NOMO-1 treated with DMSO at 0.1 percent for 48 hours (cell line): ENCODE results near the gene RXFP1.

Experiments
- DNase-seq: peaks from one replicate; lab custom pipeline; 2025; ENCODE audit not compliant: unreplicated experiment; lab: John Stamatoyannopoulos, UW

The RXFP1 gene

GRCh38 chr4:158521484-158522088, at the start of gene RXFP1:
TSS of gene RXFP1 (plus strand) at chr4:158521882. CDS start at chr4:158521977, 95 bp downstream.
- DNase-seq, result peak; percentile 39

DNA sequence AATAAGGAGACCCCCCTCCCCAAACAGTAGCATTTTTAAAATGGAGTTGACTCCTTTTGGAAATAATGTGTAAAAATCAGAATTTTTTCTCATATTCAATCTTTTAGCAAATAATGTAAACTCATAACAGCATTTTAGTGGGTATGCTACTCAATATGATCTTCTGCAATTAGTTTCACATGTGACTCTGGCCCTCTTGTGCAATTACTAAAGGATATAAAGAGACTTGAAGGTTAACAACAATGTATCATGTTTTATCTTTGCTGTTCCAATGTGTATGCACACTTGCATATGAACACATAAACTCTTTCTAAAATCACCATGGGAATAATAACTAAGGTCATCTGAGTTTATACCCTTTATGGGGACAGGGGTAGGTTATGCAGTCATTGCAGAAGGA, 39.9 kb upstream of the RXFP1 start:
- DNase-seq, result peak; percentile 58

DNA sequence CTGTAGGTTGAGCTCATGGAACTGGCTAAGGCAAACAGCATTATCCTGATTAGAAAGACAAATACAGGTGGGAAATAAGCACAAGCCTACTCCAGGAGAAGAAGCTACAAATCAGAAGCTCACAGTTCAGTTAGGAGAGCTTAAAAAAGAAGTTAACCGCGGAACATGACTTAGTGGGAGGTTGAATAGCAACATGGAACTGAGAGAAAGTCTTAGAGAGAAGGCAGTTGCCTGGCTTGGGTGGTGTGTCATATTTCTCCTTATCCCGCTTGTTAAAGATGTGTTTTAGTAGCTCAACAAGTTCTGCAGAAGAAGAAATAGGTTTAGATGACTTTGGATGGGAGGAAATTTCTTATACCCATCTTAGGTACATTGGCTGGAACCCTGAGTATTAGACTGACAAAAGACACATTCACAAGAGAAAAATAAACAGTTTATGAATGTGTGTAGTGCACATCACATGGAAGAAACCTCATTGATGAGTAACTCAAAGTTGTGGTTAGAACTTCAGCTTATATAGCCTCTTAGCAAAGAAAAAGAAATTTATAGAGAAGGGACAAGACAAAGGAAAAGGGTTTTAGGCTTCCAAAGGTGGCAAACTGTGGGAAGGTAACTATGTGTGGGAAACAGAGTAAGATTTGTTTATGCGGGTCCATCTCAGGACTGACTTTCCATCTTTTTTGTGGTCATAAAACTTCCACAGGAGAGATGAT, 37.4 kb upstream of the RXFP1 start:
- DNase-seq, result peak; percentile 61

GRCh38 chr4:158490629-158491028, 31.1 kb upstream of the RXFP1 start:
- DNase-seq, result no peak

DNA sequence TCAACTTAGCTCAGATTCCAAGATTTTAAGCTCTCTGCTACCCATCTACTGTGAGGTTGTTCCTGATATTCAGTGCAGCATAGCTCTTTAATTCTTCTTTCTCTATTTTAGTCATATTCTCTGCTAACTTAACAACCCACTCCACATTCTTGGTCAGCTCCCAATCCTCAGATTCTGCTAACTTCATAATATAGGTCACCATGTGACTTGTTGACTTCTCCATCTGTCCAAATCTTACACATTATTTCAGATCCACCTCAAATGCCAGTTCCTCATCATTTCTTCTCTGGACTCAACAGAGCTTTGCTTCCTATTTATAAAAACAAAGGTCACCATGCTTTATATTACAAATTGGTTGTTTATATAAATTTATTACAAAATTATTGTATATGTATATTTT, 29.3 kb upstream of the RXFP1 start:
- no peak for DNase-seq

DNA sequence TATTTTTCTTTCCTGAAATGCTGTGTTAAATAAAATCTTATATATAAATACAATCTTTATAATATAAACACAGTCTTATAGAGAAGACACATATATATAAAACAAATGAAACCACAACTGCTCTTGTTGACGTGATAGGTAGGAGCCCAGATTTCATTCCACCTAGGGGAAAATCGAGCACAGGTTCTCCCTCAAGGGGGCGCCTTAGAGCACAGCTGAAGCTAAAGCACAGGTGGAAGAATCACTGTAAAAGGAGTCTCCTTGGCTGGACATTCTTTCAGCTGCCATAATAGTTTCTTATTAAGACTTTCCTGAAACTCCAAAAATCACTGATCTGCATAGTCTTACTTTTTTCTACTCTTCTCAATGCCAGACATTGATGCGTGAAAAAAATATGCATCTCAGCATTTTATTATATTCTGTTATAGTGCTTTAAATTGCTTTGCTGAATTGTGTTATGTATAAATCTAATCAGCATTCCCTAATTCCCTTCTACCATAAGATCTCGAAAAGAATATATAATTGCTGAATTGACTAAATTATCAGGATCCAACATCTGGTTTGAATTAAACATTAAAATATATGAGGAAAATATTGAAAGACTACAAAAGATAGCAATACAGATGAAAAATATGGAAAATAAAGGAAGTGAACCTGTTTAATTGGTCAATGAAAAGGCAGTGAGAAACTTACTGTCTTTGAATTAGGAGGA, 25.5 kb upstream of the RXFP1 start:
- DNase-seq, result no peak

GRCh38 chr4:158500054-158500453, 21.6 kb upstream of the RXFP1 start:
- DNase-seq, result no peak

DNA sequence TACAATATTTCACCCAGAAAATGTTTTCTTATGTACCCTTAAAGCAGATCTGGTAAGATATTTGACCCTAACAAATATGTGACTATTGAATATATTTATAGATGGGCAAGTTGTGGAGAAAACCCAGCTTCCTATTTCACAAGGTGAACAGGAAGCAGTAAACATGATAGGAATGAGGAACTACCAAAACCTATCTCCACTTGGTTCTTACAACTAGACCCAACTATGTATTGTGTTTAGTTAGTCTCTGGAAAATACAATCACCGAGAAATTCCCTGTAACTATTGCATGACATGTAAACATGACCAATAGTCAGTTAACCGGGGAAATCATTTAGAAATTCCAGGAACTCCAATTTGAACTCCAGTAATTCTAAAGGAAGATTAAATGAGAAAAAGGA, 8.4 kb upstream of the RXFP1 start:
- DNase-seq, result peak; percentile 82

DNA sequence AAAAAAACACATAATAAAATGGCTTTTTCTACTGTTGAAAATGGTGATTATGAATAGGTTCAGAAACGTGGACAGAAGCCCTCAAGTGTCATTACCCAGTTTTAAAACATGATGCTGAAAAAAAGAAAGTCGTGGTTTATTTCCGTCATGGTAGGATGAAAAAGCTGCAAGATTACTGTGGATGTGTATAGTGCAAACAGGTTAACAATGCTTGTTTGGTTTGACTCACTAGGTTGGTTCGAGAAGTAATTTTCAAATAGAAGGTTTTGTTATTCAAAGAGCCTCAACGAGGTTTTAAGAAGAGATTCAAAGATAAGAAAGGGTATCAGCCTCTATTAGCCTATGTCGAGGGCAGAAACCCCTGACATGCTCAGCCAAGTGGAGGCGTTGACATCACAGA, 2.5 kb upstream of the RXFP1 start:
- DNase-seq, result no peak

GRCh38 chr4:158523990-158524535, 2.4 kb downstream of the RXFP1 start:
- no peak for DNase-seq

DNA sequence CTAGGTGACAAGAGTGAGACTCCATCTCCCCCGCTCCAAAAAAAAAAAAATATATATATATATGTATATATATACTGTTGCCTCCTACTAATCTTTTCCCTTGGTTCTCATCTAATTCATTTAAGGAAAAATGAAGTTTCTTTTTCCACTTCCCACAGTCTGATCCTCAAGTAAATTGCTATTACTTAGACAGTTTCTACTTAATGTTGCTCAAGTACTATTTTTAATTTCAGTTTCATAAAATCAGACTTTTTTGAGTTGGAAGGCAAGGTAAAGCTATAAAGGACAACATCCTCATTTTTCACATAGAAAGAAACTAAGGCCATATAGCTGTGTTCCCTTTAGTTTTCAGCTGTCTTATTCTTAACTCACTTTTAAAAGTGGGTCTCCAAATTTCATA, 5.8 kb downstream of the RXFP1 start:
- peak; percentile 49 for DNase-seq

- no peak for DNase-seq
These were observed 7.8 kb downstream of the RXFP1 start for GRCh38 chr4:158529505-158529904.

DNA sequence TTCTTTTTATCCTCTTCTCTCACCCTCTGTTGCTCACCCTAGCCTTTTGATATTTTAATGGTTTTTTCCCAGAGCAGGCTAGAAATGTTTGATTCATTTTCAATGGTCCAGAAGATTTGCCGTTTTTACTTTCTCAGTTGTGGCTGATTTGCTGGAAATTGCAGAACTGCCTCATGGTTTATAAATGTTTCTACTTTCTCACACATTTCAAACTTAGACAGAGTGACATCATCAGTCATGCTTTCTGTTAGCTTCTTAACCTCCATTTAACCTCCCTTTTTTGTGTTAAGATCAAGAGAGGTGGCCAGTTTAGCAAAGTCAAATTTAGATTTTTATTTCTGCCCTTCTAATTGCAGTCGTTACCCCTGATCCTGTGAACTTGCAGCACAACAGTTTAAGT, 8.7 kb downstream of the RXFP1 start:
- DNase-seq, result peak; percentile 16

- no peak for DNase-seq
These were observed 9.2 kb downstream of the RXFP1 start for GRCh38 chr4:158530898-158531297.

DNA sequence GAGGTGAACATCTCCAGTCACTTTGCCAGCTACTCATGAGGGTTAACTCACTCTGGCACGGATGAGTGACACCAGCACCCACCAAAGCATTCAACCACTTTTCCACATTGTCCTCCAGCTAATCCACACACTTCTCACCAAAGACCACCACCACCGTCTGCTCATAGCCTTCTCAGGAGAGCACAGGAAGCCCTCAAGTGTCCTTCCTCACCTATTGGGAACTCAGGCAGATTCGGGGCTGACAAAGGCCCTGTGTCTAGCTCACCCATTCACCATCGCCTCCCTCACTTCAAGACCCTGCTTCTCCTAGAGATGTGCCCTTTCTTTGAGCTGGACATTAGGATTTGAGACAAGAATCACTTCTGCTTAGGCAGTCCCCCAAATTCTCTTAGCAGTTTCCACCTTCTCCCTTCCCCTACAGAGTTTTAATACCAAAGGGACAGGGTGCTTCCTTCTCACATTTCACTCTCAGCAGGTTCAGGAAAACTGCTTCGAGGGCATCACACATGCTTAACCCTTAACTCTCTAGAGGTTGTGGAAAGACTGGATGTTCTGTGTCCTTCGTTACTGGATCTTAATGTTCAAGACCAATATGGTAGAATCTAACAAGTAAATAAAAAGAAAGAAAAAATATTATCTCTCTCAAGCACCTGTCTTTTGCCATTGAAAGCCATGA, 11.0 kb downstream of the RXFP1 start:
- no peak for DNase-seq

DNA sequence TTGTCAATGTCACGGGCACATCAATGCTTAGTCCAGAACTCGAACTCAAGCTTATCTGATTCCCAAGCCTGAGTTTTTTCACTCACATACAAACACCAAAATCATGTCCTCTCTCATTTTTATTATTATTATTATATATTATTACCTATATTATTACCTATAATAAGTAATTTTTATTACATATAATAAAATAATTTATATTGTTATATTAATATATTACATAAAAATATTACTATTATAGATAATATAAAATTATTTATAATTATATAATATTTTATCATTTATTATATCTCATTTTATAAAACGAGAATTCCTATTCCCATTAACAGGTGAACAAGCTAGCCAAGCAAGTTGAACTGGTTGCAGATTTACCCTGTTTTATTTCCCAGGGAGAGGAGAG, 13.0 kb downstream of the RXFP1 start:
- DNase-seq, result no peak

DNA sequence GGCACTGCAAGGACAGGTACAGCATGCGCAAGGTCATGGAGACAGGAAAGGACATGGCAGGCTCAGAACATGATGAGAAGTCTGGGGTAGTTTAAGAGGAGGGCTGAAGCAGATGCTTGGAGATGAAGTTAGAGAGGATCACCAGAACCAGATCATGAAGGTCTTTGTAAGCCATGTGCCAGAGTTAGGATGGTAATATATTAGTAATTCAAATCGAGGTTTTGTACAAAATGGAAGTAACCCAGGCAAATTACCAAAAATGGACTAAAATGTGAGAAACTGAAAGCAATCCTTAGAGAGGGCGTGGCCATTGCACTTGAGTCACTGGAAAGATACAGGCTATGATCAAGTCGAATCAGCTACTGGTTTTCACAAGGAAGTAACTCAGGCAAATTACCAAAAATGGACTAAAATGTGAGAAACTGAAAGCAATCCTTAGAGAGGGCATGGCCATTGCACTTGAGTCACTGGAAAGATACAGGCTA, 13.5 kb downstream of the RXFP1 start:
- DNase-seq, result peak; percentile 77

DNA sequence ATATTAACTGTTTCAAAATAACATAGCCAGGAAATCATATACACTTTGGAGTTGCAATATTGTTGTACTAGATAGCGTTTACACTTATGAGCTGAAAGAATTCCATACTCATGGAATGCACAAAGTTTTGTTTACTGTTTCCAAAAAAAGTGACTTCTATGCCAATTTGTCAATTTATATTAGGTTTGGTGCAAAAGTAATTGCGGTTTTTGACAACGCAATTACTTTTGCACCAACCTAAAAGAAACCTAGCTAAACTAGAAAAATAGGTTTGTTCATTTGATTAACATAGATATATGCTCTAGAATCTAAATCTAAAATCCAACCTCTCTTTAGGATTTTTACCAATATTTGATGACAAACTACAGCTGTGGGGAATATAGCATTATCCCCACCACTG, 15.2 kb downstream of the RXFP1 start:
- no peak for DNase-seq

DNA sequence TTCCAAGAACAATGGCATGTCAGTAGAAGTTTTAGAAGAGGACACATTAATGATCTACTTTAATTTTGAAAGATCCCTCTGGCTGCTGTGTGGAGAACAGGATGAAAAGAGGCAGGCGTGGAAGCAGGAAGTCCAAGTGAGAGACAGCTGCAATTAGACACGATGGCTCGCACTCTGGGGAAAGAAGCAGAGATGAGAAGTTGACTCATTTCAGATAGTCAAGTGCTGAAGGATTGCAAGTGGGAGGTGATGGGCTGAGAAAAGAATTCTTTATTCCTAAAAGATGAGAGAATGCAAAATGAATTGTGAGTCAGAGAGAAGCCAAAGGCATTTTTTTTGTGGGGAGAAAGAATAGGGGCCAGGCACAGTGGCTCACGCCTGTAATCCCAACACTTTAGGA, 16.5 kb downstream of the RXFP1 start:
- DNase-seq, result no peak

- DNase-seq, result peak; percentile 86
These were observed 17.2 kb downstream of the RXFP1 start for GRCh38 chr4:158538911-158539310.
